K562 (cell line): ENCODE results near the gene WIPF1. TPM values are rescaled to one million over a fixed set of nuclear protein-coding genes. Genes with fewer than 3 reads are reported as not detected.

Experiments used
- FOS ChIP-seq: IDR thresholded peaks from 3 replicates; pipeline ENCODE4 v1.6.1; 2011; ENCODE audit not compliant: insufficient read length; ENCODE audit errors: extremely low read depth
- JUND ChIP-seq, 2 experiments: IDR thresholded peaks; 2 replicates in 1 of 2; 3 replicates in 1 of 2; pipeline ENCODE4 v1.6.1; 2011; ENCODE audit warnings: borderline replicate concordance in 2 of 2, low read depth in 2 of 2, low read length in 2 of 2, improper control_type of control experiment in 1 of 2, missing biosample characterization in 1 of 2, missing genetic modification characterization in 1 of 2, missing genetic modification reagents in 1 of 2
- PBX2 ChIP-seq, 2 experiments: IDR thresholded peaks in 1 of 2; conservative IDR thresholded peaks in 1 of 2; 2 replicates each; pipeline ENCODE4 v1.6.1; 2016; ENCODE audit warnings: low read depth in 2 of 2, mild to moderate bottlenecking in 1 of 2, missing compliant biosample characterization in 1 of 2, missing genetic modification characterization in 1 of 2, moderate library complexity in 1 of 2
- PHTF2 ChIP-seq: fragments of 250-450 bp; sonication (Bioruptor Pico); IDR thresholded peaks from 2 replicates; pipeline ENCODE4 v1.5.0; 2021; ENCODE audit warnings: mild to moderate bottlenecking
- POLR2A ChIP-seq: fragments of 450-650 bp; conservative IDR thresholded peaks from 2 replicates; pipeline ENCODE4 v1.6.1; 2016
- POU5F1 ChIP-seq: fragments of 150-350 bp; IDR thresholded peaks from 2 replicates; pipeline ENCODE4 v1.6.1; 2014; ENCODE audit warnings: borderline replicate concordance, low read length, low read depth, mild to moderate bottlenecking; ENCODE audit not compliant: partially characterized antibody
- ZNF699 ChIP-seq: fragments of 250-450 bp; sonication (Bioruptor Pico); IDR thresholded peaks from 2 replicates; pipeline ENCODE4 v1.8.0; 2021; ENCODE audit warnings: mild to moderate bottlenecking, moderate library complexity; ENCODE audit not compliant: insufficient replicate concordance
- polyA plus RNA-seq, 8 experiments: library from polyadenylated mRNA; depleted of rRNA in 4 of 8; stranded (reverse) in 5 of 8; unstranded in 3 of 8; fragments of >200 nt; fragmentation: Nextera tagmentation in 2 of 8; fragmentation: Illumina TruSeq in 1 of 8; extraction: Ambion mirVana in 2 of 8; extraction: Trizol in 1 of 8; gene quantifications; 2 replicates each; pipeline versions ENCODE4 v1.2.1 to v1.2.3, GENCODE V29; 2011 to 2014; ENCODE audit warnings: inconsistent platforms in 1 of 8, missing spikeins in 1 of 8
- total RNA-seq, 7 experiments: library from RNA; depleted of rRNA in 6 of 7; stranded (reverse); fragments of >200 nt in 6 of 7; fragmentation: Illumina TruSeq in 2 of 7; extraction: Trizol in 2 of 7; gene quantifications; 2 replicates each; pipeline versions ENCODE4 v1.2.1 to v1.2.3, GENCODE V29; 2011 to 2021; ENCODE audit warnings: low replicate concordance in 1 of 7
- TF ChIP-seq, protein P1 (sequence below): sonication (generic); formaldehyde crosslinking; IDR thresholded peaks from 2 replicates; pipeline ENCODE4 v1.8.1; 2022; ENCODE audit warnings: missing genetic modification reagents
- TF ChIP-seq, protein P2 (sequence below): sonication (generic); formaldehyde crosslinking; IDR thresholded peaks from 2 replicates; pipeline ENCODE4 v1.8.1; 2023; ENCODE audit warnings: mild to moderate bottlenecking, missing genetic modification reagents, moderate library complexity
- TF ChIP-seq, protein P3 (sequence below), 2 experiments: fragments of 450-650 bp; IDR thresholded peaks; 2 replicates each; pipeline ENCODE4 v1.6.1; 2016; ENCODE audit warnings: mild to moderate bottlenecking in 2 of 2, borderline replicate concordance in 1 of 2, low read depth in 1 of 2, moderate library complexity in 1 of 2

Gene WIPF1
- total and polyA plus RNA-seq, 9 of the 15 experiments (the other 6 are each of a cell fraction or from before 2014, with no cell fraction given), result 0.54 to 4.9 (median 2.4) TPM

- TF ChIP-seq, protein P1, sequence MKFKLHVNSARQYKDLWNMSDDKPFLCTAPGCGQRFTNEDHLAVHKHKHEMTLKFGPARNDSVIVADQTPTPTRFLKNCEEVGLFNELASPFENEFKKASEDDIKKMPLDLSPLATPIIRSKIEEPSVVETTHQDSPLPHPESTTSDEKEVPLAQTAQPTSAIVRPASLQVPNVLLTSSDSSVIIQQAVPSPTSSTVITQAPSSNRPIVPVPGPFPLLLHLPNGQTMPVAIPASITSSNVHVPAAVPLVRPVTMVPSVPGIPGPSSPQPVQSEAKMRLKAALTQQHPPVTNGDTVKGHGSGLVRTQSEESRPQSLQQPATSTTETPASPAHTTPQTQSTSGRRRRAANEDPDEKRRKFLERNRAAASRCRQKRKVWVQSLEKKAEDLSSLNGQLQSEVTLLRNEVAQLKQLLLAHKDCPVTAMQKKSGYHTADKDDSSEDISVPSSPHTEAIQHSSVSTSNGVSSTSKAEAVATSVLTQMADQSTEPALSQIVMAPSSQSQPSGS (CRISPR knock-in tag), result no peak
- TF ChIP-seq, protein P2, sequence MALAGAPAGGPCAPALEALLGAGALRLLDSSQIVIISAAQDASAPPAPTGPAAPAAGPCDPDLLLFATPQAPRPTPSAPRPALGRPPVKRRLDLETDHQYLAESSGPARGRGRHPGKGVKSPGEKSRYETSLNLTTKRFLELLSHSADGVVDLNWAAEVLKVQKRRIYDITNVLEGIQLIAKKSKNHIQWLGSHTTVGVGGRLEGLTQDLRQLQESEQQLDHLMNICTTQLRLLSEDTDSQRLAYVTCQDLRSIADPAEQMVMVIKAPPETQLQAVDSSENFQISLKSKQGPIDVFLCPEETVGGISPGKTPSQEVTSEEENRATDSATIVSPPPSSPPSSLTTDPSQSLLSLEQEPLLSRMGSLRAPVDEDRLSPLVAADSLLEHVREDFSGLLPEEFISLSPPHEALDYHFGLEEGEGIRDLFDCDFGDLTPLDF (CRISPR knock-in tag), result no peak
- TF ChIP-seq, protein P3, sequence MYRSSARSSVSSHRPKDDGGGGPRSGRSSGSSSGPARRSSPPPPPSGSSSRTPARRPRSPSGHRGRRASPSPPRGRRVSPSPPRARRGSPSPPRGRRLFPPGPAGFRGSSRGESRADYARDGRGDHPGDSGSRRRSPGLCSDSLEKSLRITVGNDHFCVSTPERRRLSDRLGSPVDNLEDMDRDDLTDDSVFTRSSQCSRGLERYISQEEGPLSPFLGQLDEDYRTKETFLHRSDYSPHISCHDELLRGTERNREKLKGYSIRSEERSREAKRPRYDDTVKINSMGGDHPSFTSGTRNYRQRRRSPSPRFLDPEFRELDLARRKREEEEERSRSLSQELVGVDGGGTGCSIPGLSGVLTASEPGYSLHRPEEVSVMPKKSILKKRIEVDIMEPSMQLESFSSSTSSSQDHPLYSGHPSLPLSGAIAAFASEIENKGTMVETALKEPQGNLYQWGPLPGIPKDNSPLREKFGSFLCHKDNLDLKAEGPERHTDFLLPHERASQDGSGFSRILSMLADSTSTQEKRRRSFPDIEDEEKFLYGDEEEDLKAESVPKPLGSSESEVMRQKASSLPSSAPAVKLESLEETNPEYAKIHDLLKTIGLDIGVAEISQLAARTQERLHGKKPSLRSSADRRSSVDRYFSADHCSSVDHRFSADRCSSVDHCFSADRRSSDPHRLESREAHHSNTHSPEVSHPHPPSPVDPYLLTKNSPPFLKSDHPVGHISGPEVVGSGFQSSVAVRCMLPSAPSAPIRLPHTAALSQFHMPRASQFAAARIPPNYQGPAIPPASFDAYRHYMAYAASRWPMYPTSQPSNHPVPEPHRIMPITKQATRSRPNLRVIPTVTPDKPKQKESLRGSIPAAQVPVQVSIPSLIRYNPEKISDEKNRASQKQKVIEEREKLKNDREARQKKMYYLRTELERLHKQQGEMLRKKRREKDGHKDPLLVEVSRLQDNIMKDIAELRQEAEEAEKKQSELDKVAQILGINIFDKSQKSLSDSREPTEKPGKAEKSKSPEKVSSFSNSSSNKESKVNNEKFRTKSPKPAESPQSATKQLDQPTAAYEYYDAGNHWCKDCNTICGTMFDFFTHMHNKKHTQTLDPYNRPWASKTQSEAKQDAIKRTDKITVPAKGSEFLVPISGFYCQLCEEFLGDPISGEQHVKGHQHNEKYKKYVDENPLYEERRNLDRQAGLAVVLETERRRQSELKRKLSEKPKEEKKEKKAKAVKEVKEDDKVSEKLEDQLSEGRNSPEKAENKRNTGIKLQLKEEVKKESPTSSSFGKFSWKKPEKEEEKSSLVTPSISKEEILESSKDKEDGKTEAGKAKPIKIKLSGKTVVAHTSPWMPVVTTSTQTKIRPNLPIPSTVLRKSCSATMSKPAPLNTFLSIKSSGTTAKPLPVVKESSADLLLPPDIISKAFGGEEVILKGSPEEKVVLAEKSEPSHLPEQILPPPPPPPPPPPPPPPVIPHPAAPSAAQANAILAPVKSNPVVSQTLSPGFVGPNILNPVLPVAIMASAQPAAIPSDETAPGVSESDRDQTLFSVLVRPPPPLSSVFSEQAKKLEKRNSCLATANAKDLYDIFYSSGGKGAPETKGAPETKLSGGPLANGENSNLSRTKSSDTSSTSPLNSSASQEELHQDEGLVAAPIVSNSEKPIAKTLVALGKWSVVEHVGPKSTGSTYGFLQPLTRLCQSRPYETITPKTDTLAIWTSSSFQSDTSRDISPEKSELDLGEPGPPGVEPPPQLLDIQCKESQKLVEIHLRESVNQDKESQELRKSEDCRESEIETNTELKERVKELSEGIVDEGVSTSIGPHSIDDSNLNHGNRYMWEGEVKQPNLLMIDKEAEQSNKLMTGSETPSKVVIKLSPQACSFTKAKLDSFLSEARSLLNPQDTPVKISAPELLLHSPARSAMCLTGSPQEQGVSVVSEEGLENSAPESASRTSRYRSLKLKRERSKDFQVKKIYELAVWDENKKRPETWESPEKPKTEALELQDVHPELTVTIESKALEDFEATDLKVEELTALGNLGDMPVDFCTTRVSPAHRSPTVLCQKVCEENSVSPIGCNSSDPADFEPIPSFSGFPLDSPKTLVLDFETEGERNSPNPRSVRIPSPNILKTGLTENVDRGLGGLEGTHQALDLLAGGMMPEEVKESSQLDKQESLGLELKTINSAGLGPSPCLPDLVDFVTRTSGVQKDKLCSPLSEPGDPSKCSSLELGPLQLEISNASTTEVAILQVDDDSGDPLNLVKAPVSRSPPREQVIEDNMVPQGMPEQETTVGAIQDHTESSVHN (IDR thresholded peaks at IDR 0.05; ENCODE audit: borderline replicate concordance in 1 of 2, low read depth in 1 of 2), result no peak
- TF ChIP-seq PHTF2 (CRISPR knock-in tag), result no peak
- TF ChIP-seq JUND (IDR thresholded peaks at IDR 0.05; ENCODE audit: borderline replicate concordance, low read depth, low read length), result no peak
- peak; percentile 51; the same call in 1 of the 3 replicates for TF ChIP-seq JUND (tag; IDR thresholded peaks at IDR 0.05; ENCODE audit: borderline replicate concordance, low read depth, low read length)
- no peak for TF ChIP-seq POU5F1
- no peak for TF ChIP-seq PBX2 (CRISPR knock-in tag; IDR thresholded peaks at IDR 0.05; ENCODE audit: low read depth)
- no peak for TF ChIP-seq PBX2 (tag; conservative IDR thresholded peaks at IDR 0.05; ENCODE audit: low read depth)
- TF ChIP-seq ZNF699 (CRISPR knock-in tag), result no peak
- TF ChIP-seq POLR2A, result peak; percentile 66
- no peak for TF ChIP-seq FOS
Measured at GRCh38 chr2:174546519-174547506, 50.8 kb downstream of the WIPF1 start (continued).
